Endometrial microvascular endothelial cells (primary cell): ENCODE results near the gene SRSF8. TPM values are rescaled to one million over a fixed set of nuclear protein-coding genes. Genes with fewer than 3 reads are reported as not detected.
"Not testable (repeated sequence)": the region's sequence is repeated elsewhere in the genome, so short reads cannot be mapped to it uniquely, and the experiment has no call there.

Source experiments
- in situ Hi-C: cut with HindIII; loops from 2 replicates; pipeline ENCODE4 v1.10.0; 2017; ENCODE audit warnings: low sequenced_read_pairs, low pct_unique_long_range_greater_than_20kb; ENCODE audit errors: inconsistent ontology term
- total RNA-seq: library from RNA; depleted of rRNA; stranded (reverse); fragments of >200 nt; gene quantifications from one replicate; pipeline ENCODE4 v1.2.3, GENCODE V29; 2015; ENCODE audit errors: inconsistent ontology term

The SRSF8 gene, protein sequence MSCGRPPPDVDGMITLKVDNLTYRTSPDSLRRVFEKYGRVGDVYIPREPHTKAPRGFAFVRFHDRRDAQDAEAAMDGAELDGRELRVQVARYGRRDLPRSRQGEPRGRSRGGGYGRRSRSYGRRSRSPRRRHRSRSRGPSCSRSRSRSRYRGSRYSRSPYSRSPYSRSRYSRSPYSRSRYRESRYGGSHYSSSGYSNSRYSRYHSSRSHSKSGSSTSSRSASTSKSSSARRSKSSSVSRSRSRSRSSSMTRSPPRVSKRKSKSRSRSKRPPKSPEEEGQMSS
- 33.1 TPM for total RNA-seq

DNA sequence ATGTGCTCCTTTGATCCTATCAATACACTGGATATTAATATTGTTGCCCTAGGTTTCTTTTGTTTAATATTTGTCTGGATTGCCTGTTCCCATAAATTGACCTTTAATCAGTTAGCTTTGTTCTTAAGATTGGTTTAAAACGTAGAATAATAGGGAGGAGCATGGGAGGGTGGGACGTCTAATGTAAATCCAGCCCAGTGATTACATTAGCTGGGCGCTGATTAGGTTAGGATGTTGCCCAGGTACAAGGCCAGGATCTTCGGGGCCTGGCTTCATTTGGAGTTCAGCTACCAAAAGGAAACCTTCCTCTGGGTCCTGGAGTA lies at the start of gene SRSF8:
TSS of gene SRSF8 (plus strand) at position 204 of the 323 bp plus-strand sequence. CDS start 308 bp downstream, outside the sequence.
- in situ Hi-C loops: loop anchor here (10.0 kb wide), 1 partner anchor 102 kb away; no protein-coding TSS in a partner anchor

DNA sequence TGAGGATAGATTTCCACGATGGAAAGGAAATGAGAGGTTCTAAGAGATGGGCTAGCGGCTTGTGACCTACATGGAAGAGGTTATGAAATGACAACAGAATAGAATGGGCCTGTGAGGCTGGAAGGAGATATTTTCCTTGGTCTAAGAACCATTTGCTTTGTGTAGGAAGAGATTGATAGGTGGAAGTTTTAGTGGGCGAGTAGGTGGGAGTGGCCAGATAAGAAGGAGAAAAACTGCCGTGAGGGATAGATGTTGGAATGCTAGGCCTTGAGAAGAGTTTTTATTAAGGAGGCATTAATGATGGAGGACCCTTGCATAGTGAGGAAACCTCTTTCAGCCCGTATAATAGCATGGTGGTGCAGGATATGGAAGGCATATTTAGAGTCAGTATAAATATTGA lies 45.3 kb upstream of the SRSF8 start:
- in situ Hi-C loops: not testable (repeated sequence)

DNA sequence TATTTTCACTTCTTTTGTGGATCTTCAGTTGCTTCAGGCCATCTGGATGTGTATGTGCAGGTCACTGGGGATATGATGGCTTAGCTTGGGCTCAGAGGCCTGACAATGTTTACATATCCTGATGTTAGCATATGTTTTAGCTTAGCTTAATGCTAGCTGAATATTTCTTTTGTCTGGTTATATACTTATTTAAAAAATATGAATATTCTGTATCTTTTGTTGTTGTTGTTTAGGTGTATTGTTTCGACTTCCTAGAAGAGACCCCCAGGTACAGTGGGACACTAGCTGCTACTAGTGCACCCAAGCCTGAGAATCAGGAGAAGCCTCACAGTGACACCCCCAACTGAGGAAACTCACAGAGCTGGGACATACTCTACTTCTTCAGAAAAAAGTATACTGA lies 41.8 kb upstream of the SRSF8 start, which contains the start of gene KDM4E:
TSS of gene KDM4E (plus strand) at position 301 of the 400 bp plus-strand sequence. CDS start 300 bp downstream, outside the sequence.
- in situ Hi-C loops: no loop called here

DNA sequence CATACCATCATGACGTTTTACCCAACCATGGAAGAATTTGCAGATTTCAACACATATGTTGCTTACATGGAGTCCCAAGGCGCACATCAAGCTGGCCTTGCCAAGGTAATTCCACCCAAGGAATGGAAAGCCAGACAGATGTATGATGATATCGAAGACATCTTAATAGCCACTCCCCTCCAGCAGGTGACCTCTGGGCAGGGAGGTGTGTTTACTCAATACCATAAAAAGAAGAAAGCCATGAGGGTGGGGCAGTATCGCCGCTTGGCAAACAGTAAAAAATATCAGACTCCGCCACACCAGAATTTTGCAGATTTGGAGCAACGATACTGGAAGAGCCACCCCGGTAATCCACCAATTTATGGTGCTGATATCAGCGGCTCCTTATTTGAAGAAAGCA lies 41.1 kb upstream of the SRSF8 start:
- in situ Hi-C loops: not testable (repeated sequence)

DNA sequence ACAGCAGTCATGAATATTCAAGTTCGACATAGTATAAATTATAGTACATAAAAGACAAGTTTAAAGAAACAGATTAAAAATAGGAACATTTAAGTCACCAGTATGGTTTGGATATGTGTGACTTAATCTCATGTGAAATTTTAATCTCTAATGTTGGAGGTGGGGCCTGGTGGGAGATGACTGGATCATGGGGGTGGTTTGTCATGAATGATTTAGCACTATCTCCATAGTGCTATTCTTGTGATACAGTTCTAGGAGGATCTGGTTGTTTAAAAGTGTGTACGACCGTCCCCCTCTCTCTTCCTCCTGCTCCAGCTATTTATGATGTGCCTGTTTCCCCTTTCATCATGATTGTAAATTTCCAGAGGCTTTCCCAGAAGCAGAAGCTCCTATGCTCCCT lies 38.4 kb upstream of the SRSF8 start:
- in situ Hi-C loops: no loop called here

DNA sequence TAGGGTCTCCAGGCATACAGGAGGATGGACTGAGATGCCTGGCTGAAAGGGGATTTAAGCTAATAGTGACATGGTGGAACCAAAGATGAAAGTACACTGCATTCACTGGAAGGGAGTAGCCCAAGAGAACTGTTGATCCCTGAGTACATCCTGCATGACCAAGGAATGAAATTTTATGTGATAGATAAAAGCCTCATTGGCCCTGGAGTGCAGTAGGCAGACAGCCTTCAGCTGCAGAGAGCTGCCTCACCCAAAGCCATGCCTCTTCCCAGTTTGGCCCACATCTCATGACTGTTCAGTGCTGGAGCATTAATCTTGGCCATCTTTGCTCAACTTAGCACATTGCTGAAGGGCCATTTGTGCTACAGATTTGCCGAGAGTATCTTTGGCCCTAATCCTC lies 33.7 kb upstream of the SRSF8 start:
- in situ Hi-C loops: no loop called here

DNA sequence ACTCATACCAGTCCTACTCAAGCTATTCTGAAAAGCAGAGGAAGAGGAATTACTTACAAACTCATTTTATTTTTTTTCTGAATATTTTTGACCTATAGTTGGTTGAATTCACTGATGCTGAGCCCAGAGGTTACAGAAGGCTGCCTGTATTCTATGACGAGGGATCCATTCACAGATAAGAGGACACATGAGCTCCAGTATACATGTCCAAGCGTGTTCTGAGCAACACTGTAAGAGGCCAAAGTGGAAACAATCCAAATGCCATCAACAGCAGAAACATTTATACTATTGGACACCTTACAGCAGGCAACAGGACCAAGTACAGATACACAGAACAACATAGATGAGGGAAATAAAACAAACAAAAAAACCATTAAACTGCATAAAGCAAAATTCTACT lies 31.4 kb upstream of the SRSF8 start:
- in situ Hi-C loops: no loop called here

DNA sequence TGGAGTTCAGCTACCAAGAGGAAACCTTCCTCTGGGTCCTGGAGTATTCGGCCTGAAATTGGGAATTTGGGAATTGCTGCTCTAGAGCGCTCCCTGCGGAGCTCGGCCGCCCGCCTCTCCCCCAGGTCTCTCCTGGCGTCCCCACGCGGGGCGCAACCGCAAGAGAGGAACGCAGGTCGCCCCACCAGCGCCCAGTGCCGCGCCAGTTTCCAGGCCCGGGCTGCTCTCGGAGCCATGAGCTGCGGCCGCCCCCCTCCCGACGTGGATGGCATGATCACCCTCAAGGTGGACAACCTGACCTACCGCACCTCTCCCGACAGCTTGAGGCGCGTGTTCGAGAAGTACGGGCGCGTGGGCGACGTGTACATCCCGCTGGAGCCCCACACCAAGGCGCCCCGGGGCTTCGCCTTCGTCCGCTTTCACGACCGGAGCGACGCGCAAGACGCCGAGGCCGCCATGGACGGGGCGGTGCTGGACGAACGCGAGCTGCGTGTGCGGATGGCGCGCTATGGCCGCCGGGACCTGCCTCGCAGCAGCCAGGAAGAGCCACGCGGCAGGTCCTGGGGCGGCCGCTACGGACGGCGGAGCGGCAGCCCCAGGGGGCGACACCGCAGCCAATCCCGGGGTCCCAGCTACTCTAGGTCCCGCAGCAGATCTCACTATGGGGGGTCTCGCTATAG lies 29.2 kb upstream of the SRSF8 start:
- in situ Hi-C loops: not testable (repeated sequence)

DNA sequence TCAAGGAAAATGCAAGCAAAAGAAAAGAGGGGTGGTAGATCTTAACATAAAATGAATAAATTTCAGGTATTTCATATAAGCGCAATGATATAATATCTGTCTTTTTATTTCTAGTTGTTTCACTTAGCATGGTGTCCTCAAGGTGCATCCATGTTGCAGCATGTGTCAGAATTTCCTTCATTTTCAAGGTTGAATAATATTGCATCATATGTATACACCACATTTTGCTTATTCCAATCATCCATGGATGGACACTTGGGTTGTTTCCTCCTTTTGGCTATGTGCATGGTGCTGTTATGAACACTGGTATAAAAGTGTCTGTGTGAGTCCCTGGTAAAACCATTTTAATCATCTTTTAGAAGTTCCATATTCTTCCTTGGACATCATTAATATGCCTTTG lies 24.5 kb upstream of the SRSF8 start:
- in situ Hi-C loops: no loop called here

DNA sequence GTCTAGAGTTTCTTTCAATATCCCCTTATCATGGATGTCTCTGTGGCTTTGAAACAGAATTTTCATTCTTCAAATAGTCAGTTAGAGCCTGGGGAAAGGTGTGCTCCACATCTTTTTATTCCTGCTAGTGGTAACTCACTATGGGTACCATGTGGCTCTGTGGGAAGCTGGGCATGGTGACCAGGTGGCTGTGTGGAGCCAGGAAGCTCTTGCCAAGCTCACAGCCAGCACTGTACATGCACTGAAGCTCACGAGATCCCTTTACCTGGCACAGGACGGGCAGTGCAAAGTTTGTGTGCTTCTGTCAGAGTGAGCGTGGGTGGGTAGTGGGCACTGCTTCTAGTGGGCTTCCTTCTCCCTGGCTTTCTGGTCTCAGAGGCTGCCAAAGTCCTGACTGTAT lies 23.8 kb upstream of the SRSF8 start:
- in situ Hi-C loops: no loop called here

DNA sequence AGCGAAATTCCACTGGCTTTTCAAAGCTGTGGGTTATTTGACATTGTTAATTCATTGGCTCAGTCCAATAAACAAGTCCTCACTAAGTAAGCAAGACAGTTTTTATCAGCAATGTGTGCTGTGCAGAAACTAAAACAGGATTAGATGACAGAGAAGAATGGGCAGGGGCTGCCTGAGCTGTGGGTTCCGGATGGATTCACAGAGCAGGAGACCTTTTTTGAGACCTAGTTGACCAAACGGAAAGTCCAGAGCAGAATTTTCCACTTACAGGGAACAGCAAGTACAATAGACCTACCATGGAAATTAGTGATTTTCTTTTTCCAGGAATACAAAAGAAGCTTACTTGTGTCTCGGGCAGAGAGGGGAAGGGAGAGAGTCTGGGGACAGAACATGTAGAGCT lies 22.7 kb upstream of the SRSF8 start:
- in situ Hi-C loops: no loop called here

DNA sequence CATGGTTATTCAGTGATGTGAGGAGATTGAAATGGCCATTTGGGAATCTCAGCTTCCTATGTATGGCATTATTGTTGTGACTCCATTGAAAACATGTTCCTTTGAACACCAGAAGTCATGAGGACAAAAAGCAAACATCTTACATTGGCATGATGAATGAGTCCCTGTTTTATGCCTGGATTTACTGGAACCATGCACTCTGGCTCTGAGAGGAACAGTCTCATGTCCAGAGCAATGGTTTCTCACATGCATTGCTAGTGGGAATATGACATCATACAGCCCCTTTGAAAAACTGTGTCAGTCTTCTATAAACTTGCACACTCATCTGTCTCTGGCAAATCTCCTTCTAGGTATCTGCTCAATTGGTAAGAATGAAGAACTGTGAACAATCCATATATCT lies 20.9 kb upstream of the SRSF8 start:
- in situ Hi-C loops: no loop called here

DNA sequence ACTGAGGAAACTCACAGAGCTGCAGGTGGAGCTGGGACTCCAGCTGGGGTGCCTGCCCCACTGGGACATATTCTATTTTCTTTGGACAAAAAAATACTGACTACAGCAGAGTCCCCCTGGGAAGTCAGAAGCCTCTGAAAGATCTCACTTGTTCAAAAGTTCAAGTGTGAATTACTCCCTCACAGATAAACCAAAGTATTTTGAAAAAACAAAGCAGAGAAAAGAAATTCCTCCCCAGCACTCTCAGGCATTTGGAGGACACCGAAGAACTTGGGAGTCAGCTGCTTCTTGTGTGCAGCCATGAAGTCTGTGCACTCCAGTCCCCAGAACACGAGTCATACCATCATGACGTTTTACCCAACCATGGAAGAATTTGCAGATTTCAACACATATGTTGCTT lies 17.6 kb upstream of the SRSF8 start, which contains the start of gene KDM4F:
TSS of gene KDM4F (plus strand) at position 301 of the 400 bp plus-strand sequence.
- in situ Hi-C loops: not testable (repeated sequence)

DNA sequence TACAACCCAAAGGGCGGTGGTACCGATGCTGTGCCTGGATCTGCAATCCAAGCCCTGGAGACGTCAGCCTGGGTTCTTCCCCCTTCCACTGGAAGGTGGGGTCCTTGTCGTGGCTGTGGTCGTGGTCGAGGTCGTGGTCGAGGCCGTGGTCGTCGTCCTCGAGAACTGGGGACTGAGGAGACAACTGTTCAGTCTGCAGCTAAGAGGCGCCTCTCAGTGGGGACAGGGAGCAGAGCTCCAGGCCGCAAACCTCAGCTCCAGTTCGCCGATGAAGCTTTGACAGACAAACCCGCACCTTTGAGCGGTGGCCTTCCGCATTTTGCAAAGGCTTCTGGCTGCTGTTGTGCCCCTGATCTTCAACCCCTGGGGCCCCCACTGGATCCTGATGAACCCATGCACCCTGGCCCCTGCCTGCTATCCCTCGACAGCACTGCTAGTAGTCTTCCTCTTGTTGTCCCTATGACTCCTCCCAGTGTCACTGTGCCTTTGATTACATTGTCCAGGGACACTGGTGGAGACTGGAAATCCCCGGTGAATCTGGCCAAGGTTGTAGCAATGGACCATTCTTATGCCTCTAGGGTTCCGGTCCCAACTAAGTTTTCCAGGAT lies 16.0 kb upstream of the SRSF8 start:
- in situ Hi-C loops: no loop called here

DNA sequence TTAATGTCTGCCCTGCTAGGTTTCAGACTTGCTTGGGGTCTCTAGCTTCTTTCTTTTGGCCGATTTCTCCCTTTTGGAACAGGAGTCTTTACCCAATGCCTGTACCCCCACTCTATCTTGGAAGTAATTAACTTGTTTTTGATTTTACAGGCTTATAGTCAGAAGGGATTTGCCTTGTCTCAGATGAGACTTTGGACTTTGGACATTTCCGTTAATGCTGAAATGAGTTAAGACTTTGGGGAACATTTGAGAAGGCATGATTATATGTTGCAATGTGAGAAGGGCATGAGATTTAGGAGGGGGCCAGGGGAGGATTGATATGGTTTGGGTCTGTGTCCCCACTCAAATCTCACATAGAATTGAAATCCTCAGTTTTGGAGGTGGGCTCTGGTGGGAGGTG lies 12.4 kb upstream of the SRSF8 start:
- in situ Hi-C loops: no loop called here

DNA sequence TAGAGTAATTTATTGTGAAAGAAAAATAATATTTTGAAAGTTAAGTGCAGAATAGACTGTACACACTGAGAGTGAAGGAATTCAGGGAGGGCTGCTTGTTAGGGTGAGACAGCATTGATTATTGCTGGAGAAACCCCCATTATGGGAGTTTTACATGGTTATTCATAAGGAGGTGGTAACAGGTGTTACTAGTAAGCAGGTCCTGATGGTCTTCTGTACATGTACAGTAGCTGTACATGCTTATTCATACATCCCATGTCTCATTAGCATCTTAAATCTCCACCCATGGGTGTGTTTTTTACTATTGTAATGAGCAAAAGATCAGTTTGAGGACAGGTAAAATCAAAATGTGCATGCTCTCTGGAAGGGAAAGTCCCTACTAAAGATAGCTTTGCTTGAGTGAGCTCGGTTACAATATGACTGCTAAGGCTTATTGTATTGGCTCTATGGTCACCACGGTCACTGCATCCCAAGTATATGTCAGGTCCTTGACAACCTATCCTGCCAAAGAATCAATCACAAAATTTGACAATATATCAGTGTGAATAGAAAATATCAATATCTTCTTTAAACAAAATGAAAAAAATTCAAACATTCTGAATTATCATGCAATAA lies 11.3 kb upstream of the SRSF8 start:
- in situ Hi-C loops: no loop called here

DNA sequence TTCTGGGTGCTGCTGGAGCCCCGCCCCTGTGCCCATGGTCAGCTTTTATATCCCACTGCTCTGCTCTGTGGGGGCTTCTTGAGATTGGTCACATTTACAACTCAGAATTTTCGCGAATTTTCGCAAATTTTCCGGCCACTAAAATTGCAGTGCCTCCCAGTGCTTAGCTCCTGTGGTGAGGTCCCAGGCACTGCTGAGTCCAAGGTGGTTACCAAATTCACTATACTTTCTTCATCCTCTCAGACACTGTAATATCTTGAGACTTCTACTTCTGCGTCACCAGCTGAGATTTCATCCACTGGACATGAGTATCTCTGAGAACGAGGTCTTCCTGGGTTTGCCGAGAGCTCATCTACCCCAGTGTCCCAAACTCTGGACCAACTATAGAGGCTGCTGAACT lies 8.8 kb upstream of the SRSF8 start:
- in situ Hi-C loops: no loop called here

DNA sequence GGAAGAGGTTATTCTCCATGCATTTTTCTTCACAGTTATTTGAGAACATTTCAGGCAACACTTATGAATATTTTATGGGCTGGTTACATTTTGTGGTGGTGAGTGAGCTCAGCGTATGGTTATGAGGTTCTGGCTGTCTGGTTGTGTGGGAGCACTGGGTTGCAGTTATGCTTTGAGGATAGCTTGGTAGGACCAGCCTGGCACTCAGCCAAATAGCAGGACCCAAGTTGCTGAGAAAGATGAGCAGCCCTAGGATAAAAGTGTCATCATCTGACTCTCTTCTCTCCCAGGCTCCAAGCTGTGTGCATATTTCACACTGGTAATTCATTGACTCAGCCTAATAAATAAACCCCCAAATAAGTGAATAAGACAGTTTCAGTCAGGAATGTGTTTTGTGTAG lies 8.1 kb upstream of the SRSF8 start:
- in situ Hi-C loops: no loop called here

DNA sequence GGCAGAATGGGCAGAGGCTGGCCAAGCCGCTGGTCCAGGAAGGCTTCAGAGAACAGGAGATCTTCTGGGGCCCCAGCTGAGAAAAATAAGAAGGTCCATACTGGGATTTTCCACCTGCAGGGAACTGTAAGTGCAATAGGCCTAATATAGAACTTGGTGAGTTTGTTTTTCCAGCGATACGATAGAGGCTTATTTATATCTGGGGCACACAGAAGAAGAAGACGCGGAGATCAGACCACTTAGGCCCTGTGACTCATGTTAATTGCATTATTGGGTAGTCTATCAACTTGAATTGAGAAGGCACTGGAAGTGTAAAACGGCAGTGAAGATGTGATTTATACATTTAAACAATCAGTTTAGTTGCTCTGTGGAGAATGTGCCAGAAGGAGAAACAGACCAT lies 7.7 kb upstream of the SRSF8 start:
- in situ Hi-C loops: no loop called here

DNA sequence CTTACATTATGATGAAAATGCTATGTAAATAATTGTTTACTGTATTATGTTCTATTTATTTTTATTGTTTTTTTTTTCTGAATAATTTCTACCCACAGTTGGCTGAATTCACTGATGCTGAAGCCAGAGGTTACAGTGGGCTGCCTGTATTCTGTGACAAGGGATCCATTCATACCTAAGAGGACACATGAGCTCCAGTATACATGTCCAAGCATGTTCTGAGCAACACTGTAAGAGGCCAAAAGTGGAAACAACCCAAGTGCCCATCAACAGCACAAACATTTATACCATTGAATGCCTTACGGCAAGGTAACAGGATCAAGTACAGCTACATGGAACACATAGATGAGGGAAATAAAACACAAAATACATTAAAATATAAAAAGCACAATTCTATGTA lies 1.4 kb upstream of the SRSF8 start:
- in situ Hi-C loops: loop anchor here (10.0 kb wide), 1 partner anchor 101 kb away; no protein-coding TSS in a partner anchor
